Activated CD8-positive, alpha-beta T cell treated with anti-CD3 and anti-CD28 coated beads for 36 hours (primary cell): ENCODE measurements around the gene DIAPH1. TPM values are rescaled to one million over a fixed set of nuclear protein-coding genes. Genes with fewer than 3 reads are reported as not detected.
A peak's percentile ranks its signal among the peaks of the same experiment; 100 is the strongest.

Experiments used
- ATAC-seq: fragments of 200-7000 bp; cut with Tn5 transposase; one replicate; pipeline ENCODE4 v1.10.0; 2021; ENCODE audit warnings: mild to moderate bottlenecking, moderate library complexity
- CTCF ChIA-PET: fragments of 350-600 bp; sonication (Branson Sonifier 250); formaldehyde crosslinking; loops from one replicate; lab custom pipeline; 2021; ENCODE audit warnings: antibody characterized with exemption; lab: Charles Lee
- POLR2A ChIA-PET: fragments of 350-600 bp; sonication (Branson Sonifier 250); formaldehyde crosslinking; loops from one replicate; lab custom pipeline; 2021; ENCODE audit warnings: antibody characterized with exemption; lab: Charles Lee
- DNase-seq: peaks from one replicate; pipeline ENCODE4 v3.0.0-alpha.2; 2020
- H3K27ac Mint-ChIP-seq: one replicate; pipeline ENCODE4 v1.8.0; 2021; ENCODE audit warnings: mild to moderate bottlenecking, mixed read lengths
- H3K27me3 Mint-ChIP-seq: one replicate; pipeline ENCODE4 v1.8.0; 2021; ENCODE audit warnings: mixed read lengths
- H3K36me3 Mint-ChIP-seq: one replicate; pipeline ENCODE4 v1.8.0; 2021; ENCODE audit warnings: low read depth, mixed read lengths
- H3K4me1 Mint-ChIP-seq: one replicate; pipeline ENCODE4 v1.8.0; 2021; ENCODE audit warnings: low read depth, mixed read lengths
- H3K4me3 Mint-ChIP-seq: one replicate; pipeline ENCODE4 v1.8.0; 2021; ENCODE audit warnings: mild to moderate bottlenecking, moderate library complexity, mixed read lengths
- H3K9me3 Mint-ChIP-seq: one replicate; pipeline ENCODE4 v1.8.0; 2021; ENCODE audit warnings: mixed read lengths
- CTCF ChIP-seq: fragments of 200-600 bp; IDR thresholded peaks from one replicate; pipeline ENCODE4 v1.8.0; 2022; ENCODE audit warnings: antibody characterized with exemption, mild to moderate bottlenecking
- intact Hi-C: fragments of 100-400 bp; cut with micrococcal nuclease; formaldehyde crosslinking; loops from one replicate; pipeline ENCODE4 v1.10.0; 2022
- total RNA-seq, 2 experiments: library from RNA; stranded (reverse); gene quantifications; one replicate each; pipeline ENCODE4 v1.2.3, GENCODE V29; 2021

The DIAPH1 gene
- total RNA-seq, 2 experiments from 2014 or later, result 209 to 218 TPM

- no peaks in the 10 kb centered on the region for H3K27me3 Mint-ChIP-seq
- ATAC-seq (no peak), DNase-seq (no peak)
- intact Hi-C loops, result no loop called here
- H3K9me3 Mint-ChIP-seq, result no peaks in the 10 kb centered on the region
- no peak overlapping the region for H3K27ac Mint-ChIP-seq
- TF ChIP-seq CTCF, result no peak
- no peaks in the 10 kb centered on the region for H3K36me3 Mint-ChIP-seq
- no peak overlapping the region for H3K4me3 Mint-ChIP-seq
- CTCF ChIA-PET, result interaction anchor here (1.1 to 1.7 kb wide), 2 partner anchors 10 to 63 kb away, joined by 4 to 5 read pairs; no protein-coding TSS in a partner anchor
- peaks cover 30% of the 10 kb centered on the region for H3K4me1 Mint-ChIP-seq
- POLR2A ChIA-PET, result interaction anchor here (1.6 kb wide), 1 partner anchor 26 kb away, joined by 4 read pairs; no protein-coding TSS in a partner anchor
Observed at GRCh38 chr5:141655020-141655419, 36.2 kb upstream of the DIAPH1 start.

- Mint-ChIP-seq H3K9me3 (no peaks in the 10 kb centered on the region), H3K27ac (no peak overlapping the region), H3K27me3 (no peaks in the 10 kb centered on the region), H3K4me3 (no peak overlapping the region), H3K36me3 (no peaks in the 10 kb centered on the region), H3K4me1 (peaks cover 36% of the 10 kb centered on the region)
- no peak for ATAC-seq
- no peak for DNase-seq
- CTCF ChIA-PET, result interaction anchor here (0.9 to 1.2 kb wide), 4 partner anchors 11 to 87 kb away, joined by 3 to 5 read pairs (median 4); no protein-coding TSS in a partner anchor
- intact Hi-C loops, result no loop called here
- POLR2A ChIA-PET, result interaction anchor here (1.4 to 1.6 kb wide), 3 partner anchors 13 to 27 kb away, joined by 3 to 5 read pairs (median 4); partner anchors contain the start of genes HDAC3 and RELL2
- TF ChIP-seq CTCF, result no peak
Observed at GRCh38 chr5:141654298-141654697, 35.5 kb upstream of the DIAPH1 start.

- ChIA-PET POLR2A (interaction anchor here (1.0 to 1.9 kb wide), 3 partner anchors 9 to 14 kb away, joined by 5 to 15 read pairs (median 5); partner anchors contain the start of genes HDAC3 and RELL2), CTCF (interaction anchor here (0.7 to 3.1 kb wide), 13 partner anchors 8 to 317 kb away, joined by 3 to 15 read pairs (median 4); partner anchors contain the start of genes HDAC3, PCDH1, RELL2 and RNF14)
- peaks cover 38% of the 10 kb centered on the region for H3K4me1 Mint-ChIP-seq
- no peak for DNase-seq
- H3K27me3 Mint-ChIP-seq, result no peaks in the 10 kb centered on the region
- TF ChIP-seq CTCF, result no peak
- intact Hi-C loops, result no loop called here
- no peaks in the 10 kb centered on the region for H3K36me3 Mint-ChIP-seq
- H3K27ac Mint-ChIP-seq, result peak overlapping the region; percentile 60
- peak overlapping the region; percentile 93 for H3K4me3 Mint-ChIP-seq
- no peaks in the 10 kb centered on the region for H3K9me3 Mint-ChIP-seq
- ATAC-seq, result no peak
Observed at GRCh38 chr5:141651728-141652105, 32.9 kb upstream of the DIAPH1 start.

GRCh38 chr5:141650851-141651727, 32.3 kb upstream of the DIAPH1 start, which contains the start of gene FCHSD1:
FCHSD1 (minus strand) TSS chr5:141651418; CDS start chr5:141651368, 50 bp downstream.
- Mint-ChIP-seq H3K27ac (peak within 1 kb of the TSS; percentile 95), H3K4me1 (peaks cover 36% of the 10 kb centered on the region), H3K4me3 (peak within 1 kb of the TSS; percentile 93), H3K36me3 (no peaks in the 10 kb centered on the region), H3K9me3 (no peaks in the 10 kb centered on the region), H3K27me3 (no peaks in the 10 kb centered on the region)
- intact Hi-C loops, result no loop called here
- DNase-seq, result peak; percentile 88
- no peak for TF ChIP-seq CTCF
- CTCF ChIA-PET, result interaction anchor here (0.7 to 3.1 kb wide), 16 partner anchors 9 to 318 kb away, joined by 3 to 15 read pairs (median 4); partner anchors contain the start of genes DIAPH1, HDAC3, PCDH1 and RELL2
- ATAC-seq, result peak; percentile 97
- POLR2A ChIA-PET, result interaction anchor here (0.8 to 1.9 kb wide), 6 partner anchors 8 to 59 kb away, joined by 5 to 15 read pairs (median 5); partner anchors contain the start of genes DIAPH1, HDAC3 and RELL2
